Stimulated activated CD4-positive, alpha-beta T cell treated with anti-CD3 and anti-CD28 coated beads, Interleukin-1b, Interleukin-23, amount 100 ng/mL, for 1 hour (primary cell): ENCODE data around the gene ATP13A4.

Experiments used
- DNase-seq, 2 donors: peaks; one replicate each; pipeline ENCODE4 v3.0.0-alpha.2; 2020; ENCODE audit warnings: low read depth in 2 of 2

ATP13A4 gene

GRCh38 chr3:193396451-193397244 lies 158.0 kb downstream of the ATP13A4 start:
- DNase-seq = no peak

GRCh38 chr3:193391902-193392301 lies 162.8 kb downstream of the ATP13A4 start:
- no peak for DNase-seq

GRCh38 chr3:193389335-193389734 lies 165.4 kb downstream of the ATP13A4 start:
- DNase-seq = no peak

DNA sequence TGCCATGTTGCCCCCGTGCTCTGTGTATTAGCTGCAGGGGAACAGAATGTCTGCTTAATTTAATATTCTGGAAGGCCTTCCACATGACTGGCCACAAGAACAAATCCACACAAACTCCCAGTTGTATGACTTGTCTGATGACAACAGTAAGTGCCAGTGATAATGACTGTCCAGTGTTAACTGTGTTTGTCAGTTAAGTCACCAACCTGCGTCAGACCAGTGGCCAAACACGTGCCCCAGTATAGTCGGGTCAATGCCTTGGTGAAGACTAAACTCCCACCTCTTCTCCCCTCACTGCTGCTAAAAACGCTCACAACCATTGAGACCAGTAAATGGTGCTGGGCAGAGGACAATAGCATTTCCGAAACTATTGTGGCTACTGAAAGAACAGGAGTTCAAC lies 166.3 kb downstream of the ATP13A4 start:
- no peak for DNase-seq

DNA sequence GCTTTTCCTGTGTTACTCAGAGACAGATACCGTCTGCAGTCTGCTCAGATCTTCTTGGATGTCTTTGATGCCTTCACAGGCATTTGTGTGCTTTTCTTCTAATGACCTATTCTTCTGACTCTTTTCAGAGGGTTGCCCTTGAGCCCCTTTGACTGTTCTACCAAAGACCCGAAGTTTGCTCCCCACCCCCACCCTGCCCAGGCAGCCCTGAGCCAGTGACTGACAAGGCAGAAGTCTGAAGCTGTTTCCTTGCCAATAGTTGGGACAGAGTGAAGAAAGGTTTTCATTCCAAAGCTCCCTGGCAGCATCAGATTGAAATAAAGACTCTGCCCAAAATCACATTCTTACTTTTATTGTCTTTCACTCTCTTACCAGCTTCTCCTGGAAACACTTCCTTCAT lies 167.1 kb downstream of the ATP13A4 start:
- DNase-seq = no peak

DNA sequence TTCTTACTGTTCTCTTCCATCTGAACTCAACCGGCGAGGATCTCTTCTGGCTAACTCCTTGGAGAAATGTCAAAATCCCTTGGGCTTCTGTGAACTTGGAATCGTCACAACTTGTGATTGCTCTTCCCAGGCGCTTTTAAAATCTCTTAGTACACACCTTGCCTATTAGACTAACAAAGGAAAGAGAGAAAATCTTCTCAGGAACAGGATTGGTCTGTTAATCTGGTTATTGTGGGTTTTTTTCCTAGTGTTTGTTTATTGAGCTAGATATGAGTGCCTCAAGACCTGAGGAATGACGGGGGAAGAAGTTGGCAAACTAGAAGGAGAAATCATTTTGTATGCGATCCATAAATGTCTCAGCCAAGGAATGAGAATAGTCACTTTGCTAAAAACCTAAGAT lies 176.0 kb downstream of the ATP13A4 start, which contains the start of gene ATP13A5:
TSS of gene ATP13A5 (minus strand) at position 48 of the 400 bp plus-strand sequence. CDS start at position 20, 28 bp downstream.
- no peak for DNase-seq

GRCh38 chr3:193377591-193377990 lies 177.1 kb downstream of the ATP13A4 start:
- DNase-seq = no peak

GRCh38 chr3:193375614-193376013 lies 179.1 kb downstream of the ATP13A4 start:
- no peak for DNase-seq

DNA sequence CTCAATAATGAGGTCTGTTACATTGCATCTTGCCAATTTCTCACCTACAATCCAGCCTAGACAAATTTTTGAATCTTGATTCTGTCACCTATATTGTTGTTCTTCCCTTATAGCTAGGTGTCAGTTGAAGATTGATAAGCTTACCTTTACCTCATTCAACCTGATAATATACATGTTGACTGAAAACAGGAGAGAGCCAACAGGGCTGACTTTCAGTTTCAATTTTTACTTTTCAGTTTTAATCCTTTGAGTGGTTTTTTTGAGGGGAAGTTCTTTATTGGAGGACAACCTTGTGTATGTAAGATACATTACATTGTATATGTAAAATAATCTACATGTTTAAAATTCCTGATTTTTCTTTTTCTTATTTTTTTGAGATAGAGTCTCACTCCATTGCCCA lies 181.9 kb downstream of the ATP13A4 start:
- no peak for DNase-seq

GRCh38 chr3:193367868-193368267 lies 186.8 kb downstream of the ATP13A4 start:
- DNase-seq = no peak

GRCh38 chr3:193357291-193357690 lies 197.4 kb downstream of the ATP13A4 start:
- no peak for DNase-seq

DNA sequence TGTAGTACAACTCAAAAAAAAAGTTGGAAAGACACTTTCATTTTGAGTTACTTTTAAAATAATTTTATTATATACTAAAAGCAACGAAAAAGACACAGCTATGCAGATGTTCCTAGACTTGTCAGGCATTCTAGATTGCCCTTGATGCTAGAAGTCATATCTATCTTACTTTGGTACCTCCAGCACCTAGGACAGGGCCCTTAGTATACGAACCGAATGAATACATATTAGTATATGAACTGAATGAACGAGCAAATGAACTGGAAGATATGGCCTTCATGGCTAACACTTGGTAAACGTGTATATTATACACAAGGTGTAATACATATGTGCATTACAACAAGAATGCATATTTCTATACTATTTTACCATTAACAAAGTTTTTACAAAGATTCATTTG lies 200.3 kb downstream of the ATP13A4 start:
- DNase-seq = no peak
